Parathyroid adenoma (tissue), 2 donors: ENCODE results near the gene RAP1GAP2.

Experiments
- H2AFZ ChIP-seq: fragments of 300-600 bp; sonication (generic); one replicate; pipeline ENCODE4 v1.7.0; 2017; ENCODE audit warnings: antibody characterized with exemption, mild to moderate bottlenecking
- H3K27ac ChIP-seq: fragments of 300-600 bp; sonication (generic); one replicate; pipeline ENCODE4 v1.7.0; 2017
- H3K27me3 ChIP-seq: fragments of 300-600 bp; sonication (generic); one replicate; pipeline ENCODE4 v1.7.0; 2017; ENCODE audit warnings: low read length; ENCODE audit not compliant: control insufficient read depth, insufficient read depth
- H3K36me3 ChIP-seq: fragments of 300-600 bp; sonication (generic); one replicate; pipeline ENCODE4 v1.7.0; 2017; ENCODE audit warnings: low read length; ENCODE audit not compliant: control insufficient read depth, insufficient read depth
- H3K4me1 ChIP-seq: fragments of 300-600 bp; sonication (generic); one replicate; pipeline ENCODE4 v1.7.0; 2017; ENCODE audit warnings: control low read depth
- H3K4me2 ChIP-seq: fragments of 300-600 bp; sonication (generic); one replicate; pipeline ENCODE4 v1.7.0; 2017; ENCODE audit warnings: low read length
- H3K4me3 ChIP-seq: fragments of 300-600 bp; sonication (generic); one replicate; pipeline ENCODE4 v1.7.0; 2017; ENCODE audit warnings: low read depth, low read length
- H3K79me2 ChIP-seq: fragments of 300-600 bp; sonication (generic); one replicate; pipeline ENCODE4 v1.7.0; 2017; ENCODE audit warnings: control low read depth
- H3K9ac ChIP-seq: fragments of 300-600 bp; sonication (generic); one replicate; pipeline ENCODE4 v1.7.0; 2017; ENCODE audit warnings: mild to moderate bottlenecking
- H3K9me3 ChIP-seq: fragments of 300-600 bp; sonication (generic); one replicate; pipeline ENCODE4 v1.7.0; 2017; ENCODE audit warnings: low read length; ENCODE audit not compliant: control insufficient read depth
- CTCF ChIP-seq: fragments of 300-600 bp; sonication (generic); IDR thresholded peaks from one replicate; pipeline ENCODE4 v1.7.0; 2017; ENCODE audit warnings: antibody characterized with exemption, mild to moderate bottlenecking
- donor health status: primary hyperparathyroidism.

RAP1GAP2 gene

GRCh38 chr17:2894782-2895181, 98.5 kb downstream of the RAP1GAP2 start:
- Histone ChIP-seq H3K27me3 (no peaks in the 10 kb centered on the region), H3K27ac (no peak overlapping the region), H2AFZ (no peak overlapping the region), H3K4me3 (no peak overlapping the region), H3K9ac (no peak overlapping the region), H3K79me2 (no peaks in the 10 kb centered on the region), H3K4me2 (no peak overlapping the region), H3K4me1 (no peaks in the 10 kb centered on the region), H3K9me3 (no peaks in the 10 kb centered on the region), H3K36me3 (no peaks in the 10 kb centered on the region)
- no peak for TF ChIP-seq CTCF

GRCh38 chr17:2897605-2898004, 101.4 kb downstream of the RAP1GAP2 start:
- H3K4me2 ChIP-seq = no peak overlapping the region
- no peaks in the 10 kb centered on the region for H3K9me3 ChIP-seq
- H3K27ac ChIP-seq = no peak overlapping the region
- H2AFZ ChIP-seq = no peak overlapping the region
- H3K4me1 ChIP-seq = no peaks in the 10 kb centered on the region
- no peaks in the 10 kb centered on the region for H3K27me3 ChIP-seq
- no peak overlapping the region for H3K4me3 ChIP-seq
- no peaks in the 10 kb centered on the region for H3K79me2 ChIP-seq
- no peak overlapping the region for H3K9ac ChIP-seq
- no peak for TF ChIP-seq CTCF
- H3K36me3 ChIP-seq = no peaks in the 10 kb centered on the region

GRCh38 chr17:2898255-2898926, 102.2 kb downstream of the RAP1GAP2 start:
- no peaks in the 10 kb centered on the region for H3K4me1 ChIP-seq
- H2AFZ ChIP-seq = no peak overlapping the region
- H3K36me3 ChIP-seq = no peaks in the 10 kb centered on the region
- no peaks in the 10 kb centered on the region for H3K79me2 ChIP-seq
- H3K9ac ChIP-seq = no peak overlapping the region
- H3K4me2 ChIP-seq = no peak overlapping the region
- H3K9me3 ChIP-seq = no peaks in the 10 kb centered on the region
- no peaks in the 10 kb centered on the region for H3K27me3 ChIP-seq
- no peak for TF ChIP-seq CTCF
- no peak overlapping the region for H3K27ac ChIP-seq
- H3K4me3 ChIP-seq = no peak overlapping the region

- H3K9me3 ChIP-seq = no peaks in the 10 kb centered on the region
- H3K4me1 ChIP-seq = no peaks in the 10 kb centered on the region
- H3K4me2 ChIP-seq = no peak overlapping the region
- no peaks in the 10 kb centered on the region for H3K79me2 ChIP-seq
- H3K36me3 ChIP-seq = no peaks in the 10 kb centered on the region
- no peak overlapping the region for H2AFZ ChIP-seq
- no peak overlapping the region for H3K4me3 ChIP-seq
- H3K27me3 ChIP-seq = no peaks in the 10 kb centered on the region
- H3K9ac ChIP-seq = no peak overlapping the region
- H3K27ac ChIP-seq = no peak overlapping the region
- TF ChIP-seq CTCF = no peak
Measured at GRCh38 chr17:2899906-2900305, 103.7 kb downstream of the RAP1GAP2 start.

- Histone ChIP-seq H2AFZ (no peak overlapping the region), H3K27ac (no peak overlapping the region), H3K9me3 (no peaks in the 10 kb centered on the region), H3K4me3 (no peak overlapping the region), H3K79me2 (no peaks in the 10 kb centered on the region), H3K4me1 (no peaks in the 10 kb centered on the region), H3K36me3 (no peaks in the 10 kb centered on the region), H3K9ac (no peak overlapping the region), H3K27me3 (no peaks in the 10 kb centered on the region), H3K4me2 (no peak overlapping the region)
- no peak for TF ChIP-seq CTCF
Measured at GRCh38 chr17:2900842-2901241, 104.6 kb downstream of the RAP1GAP2 start.
